ENCODE measurements around the gene PFDN6. TPM values are rescaled to one million over a fixed set of nuclear protein-coding genes. Genes with fewer than 3 reads are reported as not detected.

PFDN6 gene
- total and polyA plus RNA-seq, 9 of the 15 experiments (the other 6 are each of a cell fraction or from before 2014, with no cell fraction given): 6.8 to 475 (median 216) TPM

- no peak for TF ChIP-seq ZBTB11 (CRISPR knock-in tag; IDR thresholded peaks at IDR 0.05)
- TF ChIP-seq ZFP1 (CRISPR knock-in tag; IDR thresholded peaks at IDR 0.05): no peak
- no peak for TF ChIP-seq NR3C1 (CRISPR knock-in tag; IDR thresholded peaks at IDR 0.05)
- TF ChIP-seq HNRNPL (IDR thresholded peaks at IDR 0.05; ENCODE audit: low read depth, low read length): no peak
- TF ChIP-seq TEAD2 (tag; IDR thresholded peaks at IDR 0.05): no peak
- TF ChIP-seq ZNF436 (CRISPR knock-in tag; IDR thresholded peaks at IDR 0.05): no peak
- TF ChIP-seq TCF7 (IDR thresholded peaks at IDR 0.05; ENCODE audit: borderline replicate concordance): no peak
- no peak for TF ChIP-seq ZNF778 (CRISPR knock-in tag; IDR thresholded peaks at IDR 0.05)
- no peak for TF ChIP-seq MEIS2 (IDR thresholded peaks at IDR 0.05; ENCODE audit: partially characterized antibody)
- TF ChIP-seq ZNF707 (CRISPR knock-in tag; conservative IDR thresholded peaks at IDR 0.05): no peak
- no peak for TF ChIP-seq PPARD (CRISPR knock-in tag; IDR thresholded peaks at IDR 0.05)
- peak; percentile 16 for TF ChIP-seq HDAC3 (IDR thresholded peaks at IDR 0.05; ENCODE audit: borderline replicate concordance, partially characterized antibody)
- TF ChIP-seq RBM14 (IDR thresholded peaks at IDR 0.05; ENCODE audit: borderline replicate concordance, insufficient read depth, low read depth, low read length): no peak
- TF ChIP-seq ELK3 (CRISPR knock-in tag; IDR thresholded peaks at IDR 0.05): no peak
- TF ChIP-seq ZNF347 (CRISPR knock-in tag; IDR thresholded peaks at IDR 0.05; ENCODE audit: low read depth): no peak
- TF ChIP-seq CEBPZ (IDR thresholded peaks at IDR 0.05; ENCODE audit: borderline replicate concordance, low read depth, low read length): no peak
- TF ChIP-seq TGIF2 (CRISPR knock-in tag; IDR thresholded peaks at IDR 0.05): no peak
- no peak for TF ChIP-seq ZZZ3 (IDR thresholded peaks at IDR 0.05)
- no peak for TF ChIP-seq PYGO2 (tag; IDR thresholded peaks at IDR 0.05)
- TF ChIP-seq TAF9B (IDR thresholded peaks at IDR 0.05; ENCODE audit: partially characterized antibody): no peak
- TF ChIP-seq MTA3 (IDR thresholded peaks at IDR 0.05; ENCODE audit: borderline replicate concordance): no peak
Observed at GRCh38 chr6:33271117-33271467, 18.3 kb upstream of the PFDN6 start (continued).

All from K562 (cell line).